HL-60 (cell line): ENCODE measurements around the gene ATG5.

Experiments used
- POLR2AphosphoS5 ChIP-seq: IDR thresholded peaks from 2 replicates; pipeline ENCODE4 v1.6.1; 2012; ENCODE audit warnings: low read depth
- SPI1 ChIP-seq: IDR thresholded peaks from 2 replicates; pipeline ENCODE4 v1.6.1; 2012; ENCODE audit warnings: low read depth, mild to moderate bottlenecking, borderline replicate concordance
- TF ChIP-seq, protein P1 (sequence below): IDR thresholded peaks from one replicate; pipeline ENCODE4 v1.5.1; 2011; ENCODE audit warnings: low read length, control low read depth, inconsistent platforms; ENCODE audit not compliant: insufficient read depth
- TF ChIP-seq, protein P2 (sequence below): IDR thresholded peaks from 2 replicates; pipeline ENCODE4 v1.6.1; 2012; ENCODE audit warnings: low read depth; ENCODE audit not compliant: insufficient replicate concordance

DNA sequence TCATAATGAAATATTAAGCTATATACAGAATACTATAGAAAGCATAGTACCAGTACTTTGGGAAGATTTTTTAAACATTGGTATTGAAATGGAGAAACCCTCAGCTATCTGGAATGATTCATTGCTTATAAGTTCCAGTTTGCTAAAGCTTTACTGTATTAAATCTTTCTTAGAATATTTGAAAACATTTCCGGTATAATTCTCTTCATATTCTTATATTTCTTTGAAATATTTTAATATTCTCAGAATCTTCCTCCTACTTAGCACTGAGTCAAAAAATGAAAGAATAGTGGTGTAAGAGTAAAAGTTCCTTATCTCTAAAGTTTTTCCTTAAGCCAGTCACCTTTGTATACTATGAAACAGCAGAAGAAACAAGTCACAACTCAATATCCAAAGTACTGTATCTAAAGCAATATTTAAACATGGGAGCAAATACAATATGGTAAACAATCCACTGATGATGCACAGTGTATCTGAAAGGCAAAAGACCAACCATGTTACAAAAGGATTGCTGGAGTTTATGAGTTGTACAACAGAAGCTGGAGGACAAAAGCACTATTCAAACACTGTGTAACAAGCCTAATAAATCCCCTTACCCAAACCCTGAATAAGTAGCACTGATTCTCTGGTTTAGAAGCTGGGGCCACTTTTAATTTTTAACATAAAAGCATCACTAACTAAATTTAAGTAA, 137.3 kb downstream of the ATG5 start:
- TF ChIP-seq, protein P1, sequence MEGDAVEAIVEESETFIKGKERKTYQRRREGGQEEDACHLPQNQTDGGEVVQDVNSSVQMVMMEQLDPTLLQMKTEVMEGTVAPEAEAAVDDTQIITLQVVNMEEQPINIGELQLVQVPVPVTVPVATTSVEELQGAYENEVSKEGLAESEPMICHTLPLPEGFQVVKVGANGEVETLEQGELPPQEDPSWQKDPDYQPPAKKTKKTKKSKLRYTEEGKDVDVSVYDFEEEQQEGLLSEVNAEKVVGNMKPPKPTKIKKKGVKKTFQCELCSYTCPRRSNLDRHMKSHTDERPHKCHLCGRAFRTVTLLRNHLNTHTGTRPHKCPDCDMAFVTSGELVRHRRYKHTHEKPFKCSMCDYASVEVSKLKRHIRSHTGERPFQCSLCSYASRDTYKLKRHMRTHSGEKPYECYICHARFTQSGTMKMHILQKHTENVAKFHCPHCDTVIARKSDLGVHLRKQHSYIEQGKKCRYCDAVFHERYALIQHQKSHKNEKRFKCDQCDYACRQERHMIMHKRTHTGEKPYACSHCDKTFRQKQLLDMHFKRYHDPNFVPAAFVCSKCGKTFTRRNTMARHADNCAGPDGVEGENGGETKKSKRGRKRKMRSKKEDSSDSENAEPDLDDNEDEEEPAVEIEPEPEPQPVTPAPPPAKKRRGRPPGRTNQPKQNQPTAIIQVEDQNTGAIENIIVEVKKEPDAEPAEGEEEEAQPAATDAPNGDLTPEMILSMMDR: no peak
- no peak for TF ChIP-seq POLR2AphosphoS5
- TF ChIP-seq, protein P2, sequence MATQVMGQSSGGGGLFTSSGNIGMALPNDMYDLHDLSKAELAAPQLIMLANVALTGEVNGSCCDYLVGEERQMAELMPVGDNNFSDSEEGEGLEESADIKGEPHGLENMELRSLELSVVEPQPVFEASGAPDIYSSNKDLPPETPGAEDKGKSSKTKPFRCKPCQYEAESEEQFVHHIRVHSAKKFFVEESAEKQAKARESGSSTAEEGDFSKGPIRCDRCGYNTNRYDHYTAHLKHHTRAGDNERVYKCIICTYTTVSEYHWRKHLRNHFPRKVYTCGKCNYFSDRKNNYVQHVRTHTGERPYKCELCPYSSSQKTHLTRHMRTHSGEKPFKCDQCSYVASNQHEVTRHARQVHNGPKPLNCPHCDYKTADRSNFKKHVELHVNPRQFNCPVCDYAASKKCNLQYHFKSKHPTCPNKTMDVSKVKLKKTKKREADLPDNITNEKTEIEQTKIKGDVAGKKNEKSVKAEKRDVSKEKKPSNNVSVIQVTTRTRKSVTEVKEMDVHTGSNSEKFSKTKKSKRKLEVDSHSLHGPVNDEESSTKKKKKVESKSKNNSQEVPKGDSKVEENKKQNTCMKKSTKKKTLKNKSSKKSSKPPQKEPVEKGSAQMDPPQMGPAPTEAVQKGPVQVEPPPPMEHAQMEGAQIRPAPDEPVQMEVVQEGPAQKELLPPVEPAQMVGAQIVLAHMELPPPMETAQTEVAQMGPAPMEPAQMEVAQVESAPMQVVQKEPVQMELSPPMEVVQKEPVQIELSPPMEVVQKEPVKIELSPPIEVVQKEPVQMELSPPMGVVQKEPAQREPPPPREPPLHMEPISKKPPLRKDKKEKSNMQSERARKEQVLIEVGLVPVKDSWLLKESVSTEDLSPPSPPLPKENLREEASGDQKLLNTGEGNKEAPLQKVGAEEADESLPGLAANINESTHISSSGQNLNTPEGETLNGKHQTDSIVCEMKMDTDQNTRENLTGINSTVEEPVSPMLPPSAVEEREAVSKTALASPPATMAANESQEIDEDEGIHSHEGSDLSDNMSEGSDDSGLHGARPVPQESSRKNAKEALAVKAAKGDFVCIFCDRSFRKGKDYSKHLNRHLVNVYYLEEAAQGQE: no peak
- TF ChIP-seq SPI1: no peak
